GM13977 (cell line): ENCODE measurements around the gene THY1.

Experiments
- DNase-seq: peaks from one replicate; pipeline ENCODE4 v3.0.0; 2012; ENCODE audit warnings: low spot score
- CTCF ChIP-seq: IDR thresholded peaks from 2 replicates; pipeline ENCODE4 v1.5.1; 2012; ENCODE audit warnings: mild to moderate bottlenecking, control low read depth; ENCODE audit not compliant: insufficient read depth; ENCODE audit errors: extremely low read depth, missing control alignments
- in situ Hi-C: fragments of 300-500 bp; cut with MboI; formaldehyde crosslinking; loops from one replicate; pipeline ENCODE4 v1.12.0; 2022; ENCODE audit warnings: low sequenced_read_pairs, low pct_unique_long_range_greater_than_20kb, mixed read lengths, inconsistent platforms; ENCODE audit not compliant: unreplicated experiment

THY1 gene

GRCh38 chr11:119450590-119451326 is 27.8 kb upstream of the THY1 start:
- no peak for DNase-seq
- in situ Hi-C loops = no loop called here
- no peak for TF ChIP-seq CTCF

GRCh38 chr11:119449498-119449897 is 26.5 kb upstream of the THY1 start:
- in situ Hi-C loops = no loop called here
- no peak for DNase-seq
- no peak for TF ChIP-seq CTCF

- in situ Hi-C loops = no loop called here
- TF ChIP-seq CTCF = no peak
- DNase-seq = no peak
Measured at GRCh38 chr11:119448380-119448779, 25.4 kb upstream of the THY1 start.

- in situ Hi-C loops = no loop called here
- TF ChIP-seq CTCF = no peak
- no peak for DNase-seq
Measured at GRCh38 chr11:119447664-119448242, 24.8 kb upstream of the THY1 start.

GRCh38 chr11:119446871-119447663 is 24.1 kb upstream of the THY1 start:
- in situ Hi-C loops = no loop called here
- no peak for DNase-seq
- TF ChIP-seq CTCF = no peak

GRCh38 chr11:119446434-119446833 is 23.5 kb upstream of the THY1 start:
- in situ Hi-C loops = no loop called here
- no peak for DNase-seq
- TF ChIP-seq CTCF = no peak
